ENCODE measurements around the gene MBOAT7. TPM values are rescaled to one million over a fixed set of nuclear protein-coding genes. Genes with fewer than 3 reads are reported as not detected.
"Not testable (repeated sequence)": the region's sequence is repeated elsewhere in the genome, so short reads cannot be mapped to it uniquely, and the experiment has no call there.

Gene MBOAT7
- total RNA-seq, 2 experiments from 2014 or later, result 90.8 to 93.4 TPM

GRCh38 chr19:54218960-54219661 is 29.7 kb upstream of the MBOAT7 start:
- ChIA-PET POLR2A (no interaction called here), CTCF (no interaction called here)
- Mint-ChIP-seq H3K36me3 (ENCODE audit: low read depth) (peaks cover 12% of the 10 kb centered on the region), H3K9me3 (no peaks in the 10 kb centered on the region), H3K4me3 (no peak overlapping the region), H3K27ac (no peak overlapping the region), H3K27me3 (peaks cover 7% of the 10 kb centered on the region), H3K4me1 (peaks cover 19% of the 10 kb centered on the region)
- DNase-seq, result no peak

GRCh38 chr19:54218259-54218658 is 28.9 kb upstream of the MBOAT7 start:
- no peaks in the 10 kb centered on the region for H3K9me3 Mint-ChIP-seq
- no peak for DNase-seq
- H3K27me3 Mint-ChIP-seq, result peaks cover 2% of the 10 kb centered on the region
- POLR2A ChIA-PET, result no interaction called here
- H3K36me3 Mint-ChIP-seq (ENCODE audit: low read depth), result peaks cover 14% of the 10 kb centered on the region
- no peak overlapping the region for H3K27ac Mint-ChIP-seq
- peaks cover 10% of the 10 kb centered on the region for H3K4me1 Mint-ChIP-seq
- CTCF ChIA-PET, result no interaction called here
- no peak overlapping the region for H3K4me3 Mint-ChIP-seq

- H3K4me3 Mint-ChIP-seq, H3K27ac Mint-ChIP-seq, H3K9me3 Mint-ChIP-seq, POLR2A ChIA-PET, H3K4me1 Mint-ChIP-seq, DNase-seq, H3K27me3 Mint-ChIP-seq, CTCF ChIA-PET: not testable (repeated sequence)
- H3K36me3 Mint-ChIP-seq (ENCODE audit: low read depth), result peaks cover 19% of the 10 kb centered on the region
Measured at GRCh38 chr19:54217517-54218247, 28.3 kb upstream of the MBOAT7 start.

- Mint-ChIP-seq H3K27ac (no peak overlapping the region), H3K4me3 (no peak overlapping the region), H3K9me3 (no peaks in the 10 kb centered on the region), H3K4me1 (peaks cover 5% of the 10 kb centered on the region), H3K27me3 (no peaks in the 10 kb centered on the region), H3K36me3 (ENCODE audit: low read depth) (peaks cover 21% of the 10 kb centered on the region)
- POLR2A ChIA-PET, result no interaction called here
- CTCF ChIA-PET, result interaction anchor here (0.7 kb wide), 1 partner anchor 41 kb away, joined by 3 read pairs; no protein-coding TSS in a partner anchor
- DNase-seq, result no peak
Measured at GRCh38 chr19:54216869-54217268, 27.5 kb upstream of the MBOAT7 start.

- POLR2A ChIA-PET, H3K27ac Mint-ChIP-seq, DNase-seq, H3K4me3 Mint-ChIP-seq, H3K27me3 Mint-ChIP-seq, CTCF ChIA-PET, H3K9me3 Mint-ChIP-seq: not testable (repeated sequence)
- Mint-ChIP-seq H3K36me3 (ENCODE audit: low read depth) (peaks cover 33% of the 10 kb centered on the region), H3K4me1 (peaks cover 23% of the 10 kb centered on the region)
Measured at GRCh38 chr19:54214734-54215133, 25.4 kb upstream of the MBOAT7 start.

- H3K9me3 Mint-ChIP-seq, H3K4me3 Mint-ChIP-seq, H3K27ac Mint-ChIP-seq, CTCF ChIA-PET, DNase-seq, H3K27me3 Mint-ChIP-seq, POLR2A ChIA-PET: not testable (repeated sequence)
- Mint-ChIP-seq H3K36me3 (ENCODE audit: low read depth) (peaks cover 32% of the 10 kb centered on the region), H3K4me1 (peaks cover 28% of the 10 kb centered on the region)
Measured at GRCh38 chr19:54214217-54214616, 24.8 kb upstream of the MBOAT7 start.

GRCh38 chr19:54211235-54211634 is 21.9 kb upstream of the MBOAT7 start:
- H3K36me3 Mint-ChIP-seq (ENCODE audit: low read depth), result peaks cover 51% of the 10 kb centered on the region
- H3K27me3 Mint-ChIP-seq, result no peaks in the 10 kb centered on the region
- ChIA-PET POLR2A (interaction anchor here (0.9 to 6.5 kb wide), 6 partner anchors 11 to 52 kb away, joined by 3 to 60 read pairs (median 4); partner anchors contain the start of genes LENG1, MBOAT7, RPS9 and TSEN34), CTCF (interaction anchor here (0.7 to 3.0 kb wide), 5 partner anchors 11 to 79 kb away, joined by 3 to 16 read pairs (median 5); partner anchors contain the start of genes MBOAT7 and RPS9)
- DNase-seq, result no peak
- H3K4me1 Mint-ChIP-seq, result peaks cover 58% of the 10 kb centered on the region
- H3K9me3 Mint-ChIP-seq, result no peaks in the 10 kb centered on the region
- peak overlapping the region; percentile 74 for H3K27ac Mint-ChIP-seq
- peak overlapping the region; percentile 1 for H3K4me3 Mint-ChIP-seq

- H3K27me3 Mint-ChIP-seq, result no peaks in the 10 kb centered on the region
- H3K36me3 Mint-ChIP-seq (ENCODE audit: low read depth), result peaks cover 64% of the 10 kb centered on the region
- ChIA-PET CTCF (interaction anchor here (0.7 to 3.0 kb wide), 5 partner anchors 20 to 1130 kb away, joined by 3 to 16 read pairs (median 4); partner anchors contain the start of genes KMT5C and MBOAT7), POLR2A (interaction anchor here (0.7 to 6.5 kb wide), 8 partner anchors 9 to 178 kb away, joined by 3 to 60 read pairs (median 4); partner anchors contain the start of genes LENG1, MBOAT7, PRPF31 and RPS9)
- no peak overlapping the region for H3K4me3 Mint-ChIP-seq
- peaks cover 71% of the 10 kb centered on the region for H3K4me1 Mint-ChIP-seq
- H3K9me3 Mint-ChIP-seq, result no peaks in the 10 kb centered on the region
- no peak for DNase-seq
- H3K27ac Mint-ChIP-seq, result peak overlapping the region; percentile 74
Measured at GRCh38 chr19:54209811-54210494, 20.6 kb upstream of the MBOAT7 start.

GRCh38 chr19:54209058-54209810 is 19.9 kb upstream of the MBOAT7 start:
- no peaks in the 10 kb centered on the region for H3K9me3 Mint-ChIP-seq
- no peaks in the 10 kb centered on the region for H3K27me3 Mint-ChIP-seq
- H3K4me3 Mint-ChIP-seq, result no peak overlapping the region
- no peak overlapping the region for H3K27ac Mint-ChIP-seq
- ChIA-PET CTCF (interaction anchor here (1.2 to 3.0 kb wide), 3 partner anchors 39 to 181 kb away, joined by 3 to 16 read pairs (median 3); no protein-coding TSS in a partner anchor), POLR2A (interaction anchor here (0.6 to 6.5 kb wide), 6 partner anchors 9 to 1285 kb away, joined by 3 to 60 read pairs (median 4); partner anchors contain the start of genes LENG1, MBOAT7, PRPF31 and RPS9)
- H3K4me1 Mint-ChIP-seq, result peaks cover 78% of the 10 kb centered on the region
- no peak for DNase-seq
- H3K36me3 Mint-ChIP-seq (ENCODE audit: low read depth), result peaks cover 71% of the 10 kb centered on the region

GRCh38 chr19:54208784-54209057 is 19.3 kb upstream of the MBOAT7 start:
- peak overlapping the region; percentile 9 for H3K27ac Mint-ChIP-seq
- CTCF ChIA-PET, result interaction anchor here (1.2 to 1.5 kb wide), 3 partner anchors 38 to 182 kb away, joined by 3 read pairs; no protein-coding TSS in a partner anchor
- no peaks in the 10 kb centered on the region for H3K9me3 Mint-ChIP-seq
- POLR2A ChIA-PET, result interaction anchor here (0.6 to 6.5 kb wide), 3 partner anchors 8 to 1286 kb away, joined by 3 to 60 read pairs (median 49); partner anchors contain the start of genes MBOAT7, RPS9 and TSEN34
- no peak overlapping the region for H3K4me3 Mint-ChIP-seq
- H3K4me1 Mint-ChIP-seq, result peaks cover 83% of the 10 kb centered on the region
- H3K27me3 Mint-ChIP-seq, result no peaks in the 10 kb centered on the region
- DNase-seq, result no peak
- H3K36me3 Mint-ChIP-seq (ENCODE audit: low read depth), result peaks cover 74% of the 10 kb centered on the region

GRCh38 chr19:54207983-54208783 is 18.8 kb upstream of the MBOAT7 start:
- H3K36me3 Mint-ChIP-seq (ENCODE audit: low read depth), result peaks cover 78% of the 10 kb centered on the region

More at GRCh38 chr19:54207983-54208783, 18.8 kb upstream of the MBOAT7 start:
- no peaks in the 10 kb centered on the region for H3K27me3 Mint-ChIP-seq
- ChIA-PET POLR2A (interaction anchor here (0.6 to 6.5 kb wide), 4 partner anchors 8 to 1286 kb away, joined by 3 to 60 read pairs (median 26); partner anchors contain the start of genes MBOAT7, RPS9 and TSEN34), CTCF (interaction anchor here (1.2 to 1.5 kb wide), 3 partner anchors 38 to 182 kb away, joined by 3 read pairs; no protein-coding TSS in a partner anchor)
- no peak for DNase-seq
- peaks cover 88% of the 10 kb centered on the region for H3K4me1 Mint-ChIP-seq
- peak overlapping the region; percentile 9 for H3K27ac Mint-ChIP-seq
- no peak overlapping the region for H3K4me3 Mint-ChIP-seq
- no peaks in the 10 kb centered on the region for H3K9me3 Mint-ChIP-seq

All from activated CD4-positive, alpha-beta memory T cell treated with anti-CD3 and anti-CD28 coated beads, Interleukin-2, amount 10 ng/mL, durations not matched to agents 7 days and 5 days (primary cell).